MM.1S (cell line): ENCODE measurements around the gene TMC2.

Source experiments
- DNase-seq: peaks from one replicate; pipeline ENCODE4 v3.0.0-alpha.2; 2015
- H2AFZ ChIP-seq: fragments of 300-600 bp; sonication (generic); 2 replicates; pipeline ENCODE4 v1.6.0; 2016; ENCODE audit warnings: antibody characterized with exemption, low read length
- H3F3A ChIP-seq: fragments of 300-600 bp; sonication (generic); 2 replicates; pipeline ENCODE4 v1.6.1; 2016; ENCODE audit warnings: mild to moderate bottlenecking, antibody characterized with exemption, low read length, moderate library complexity, mixed read lengths; ENCODE audit not compliant: insufficient read depth
- H3K27ac ChIP-seq: fragments of 300-600 bp; sonication (generic); 2 replicates; pipeline ENCODE4 v1.5.1; 2016; ENCODE audit warnings: mild to moderate bottlenecking, low read length
- H3K27me3 ChIP-seq: fragments of 300-600 bp; sonication (generic); replicated peaks from 2 replicates; pipeline ENCODE4 v1.6.0; 2016; ENCODE audit warnings: low read length; ENCODE audit not compliant: insufficient read depth
- H3K36me3 ChIP-seq: fragments of 300-600 bp; sonication (generic); replicated peaks from 2 replicates; pipeline ENCODE4 v1.6.1; 2016; ENCODE audit warnings: mild to moderate bottlenecking, low read length, mixed read lengths; ENCODE audit not compliant: insufficient read depth
- H3K4me1 ChIP-seq: fragments of 300-600 bp; sonication (generic); 2 replicates; pipeline ENCODE4 v1.6.1; 2016; ENCODE audit warnings: low read length, mixed read lengths
- H3K4me2 ChIP-seq: fragments of 300-600 bp; sonication (generic); 2 replicates; pipeline ENCODE4 v1.6.0; 2016; ENCODE audit warnings: low read depth, low read length
- H3K4me3 ChIP-seq: fragments of 300-600 bp; sonication (generic); 2 replicates; pipeline ENCODE4 v1.5.1; 2016; ENCODE audit warnings: low read length, mixed read lengths
- H3K79me2 ChIP-seq: fragments of 300-600 bp; sonication (generic); 2 replicates; pipeline ENCODE4 v1.6.1; 2016; ENCODE audit warnings: mixed run types, low read length, mixed read lengths
- H3K9ac ChIP-seq: fragments of 300-600 bp; sonication (generic); 2 replicates; pipeline ENCODE4 v1.6.1; 2016; ENCODE audit warnings: low read length, mixed read lengths
- H3K9me2 ChIP-seq: fragments of 300-600 bp; sonication (generic); replicated peaks from 2 replicates; pipeline ENCODE4 v1.6.1; 2016; ENCODE audit warnings: mild to moderate bottlenecking, low read length, mixed read lengths; ENCODE audit not compliant: insufficient read depth
- H3K9me3 ChIP-seq: fragments of 300-600 bp; sonication (generic); replicated peaks from 2 replicates; pipeline ENCODE4 v1.6.1; 2016; ENCODE audit warnings: mild to moderate bottlenecking, low read length, mixed read lengths; ENCODE audit not compliant: insufficient read depth
- H4K20me1 ChIP-seq: fragments of 300-600 bp; sonication (generic); 2 replicates; pipeline ENCODE4 v1.6.1; 2016; ENCODE audit warnings: mild to moderate bottlenecking, low read length, moderate library complexity, mixed read lengths; ENCODE audit not compliant: insufficient read depth
- CTCF ChIP-seq: fragments of 300-600 bp; sonication (generic); IDR thresholded peaks from 2 replicates; pipeline ENCODE4 v1.5.1; 2016; ENCODE audit warnings: antibody characterized with exemption, low read length, mixed read lengths
- EZH2 ChIP-seq: fragments of 300-600 bp; sonication (generic); optimal IDR thresholded peaks from 2 replicates; pipeline ENCODE3; 2017; ENCODE audit warnings: low read depth, mild to moderate bottlenecking, antibody characterized with exemption, low read length, mixed read lengths
- EZH2phosphoT487 ChIP-seq: fragments of 300-600 bp; sonication (generic); IDR thresholded peaks from 2 replicates; pipeline ENCODE4 v1.6.1; 2018; ENCODE audit warnings: antibody characterized with exemption, low read length

TMC2 gene

GRCh38 chr20:2541940-2542339 lies 5.6 kb downstream of the TMC2 start:
- Histone ChIP-seq H4K20me1 (no peaks in the 10 kb centered on the region), H3K9ac (no peak overlapping the region), H2AFZ (no peak overlapping the region), H3K27me3 (peaks cover 20% of the 10 kb centered on the region), H3K4me2 (no peak overlapping the region), H3K27ac (no peak overlapping the region), H3F3A (no peaks in the 10 kb centered on the region), H3K9me3 (no peaks in the 10 kb centered on the region), H3K9me2 (no peaks in the 10 kb centered on the region), H3K4me3 (no peak overlapping the region), H3K79me2 (no peaks in the 10 kb centered on the region), H3K4me1 (no peaks in the 10 kb centered on the region), H3K36me3 (no peaks in the 10 kb centered on the region)
- DNase-seq, result no peak
- TF ChIP-seq EZH2phosphoT487 (no peak), EZH2 (no peak), CTCF (no peak)

- no peak overlapping the region for H3K4me3 ChIP-seq
- no peaks in the 10 kb centered on the region for H3F3A ChIP-seq
- H3K4me2 ChIP-seq, result no peak overlapping the region
- H3K9me3 ChIP-seq, result no peaks in the 10 kb centered on the region
- no peak for DNase-seq
- H3K79me2 ChIP-seq, result no peaks in the 10 kb centered on the region
- TF ChIP-seq CTCF (no peak), EZH2phosphoT487 (no peak), EZH2 (no peak)
- no peak overlapping the region for H3K9ac ChIP-seq
- peaks cover 18% of the 10 kb centered on the region for H3K27me3 ChIP-seq
- H3K36me3 ChIP-seq, result no peaks in the 10 kb centered on the region
- H3K4me1 ChIP-seq, result no peaks in the 10 kb centered on the region
- no peak overlapping the region for H2AFZ ChIP-seq
- no peaks in the 10 kb centered on the region for H4K20me1 ChIP-seq
- H3K27ac ChIP-seq, result no peak overlapping the region
- no peaks in the 10 kb centered on the region for H3K9me2 ChIP-seq
Measured at GRCh38 chr20:2542361-2542760, 6.0 kb downstream of the TMC2 start.

- TF ChIP-seq EZH2phosphoT487, result no peak
- TF ChIP-seq CTCF, result no peak
- TF ChIP-seq EZH2, result no peak
- no peak overlapping the region for H3K27ac ChIP-seq
- H2AFZ ChIP-seq, result no peak overlapping the region
- no peaks in the 10 kb centered on the region for H3K4me1 ChIP-seq
- H3F3A ChIP-seq, result no peaks in the 10 kb centered on the region
- no peak overlapping the region for H3K4me3 ChIP-seq
- H3K4me2 ChIP-seq, result no peak overlapping the region
- H3K79me2 ChIP-seq, result no peaks in the 10 kb centered on the region
- H3K36me3 ChIP-seq, result no peaks in the 10 kb centered on the region
- DNase-seq, result no peak
- H3K9me2 ChIP-seq, result no peaks in the 10 kb centered on the region
- no peaks in the 10 kb centered on the region for H3K9me3 ChIP-seq
- H4K20me1 ChIP-seq, result no peaks in the 10 kb centered on the region
- no peaks in the 10 kb centered on the region for H3K27me3 ChIP-seq
- H3K9ac ChIP-seq, result no peak overlapping the region
Measured at GRCh38 chr20:2544211-2544610, 7.8 kb downstream of the TMC2 start.
